Upper lobe of left lung (tissue), 6 donors: ENCODE results near the gene CPTP. TPM values are rescaled to one million over a fixed set of nuclear protein-coding genes. Genes with fewer than 3 reads are reported as not detected.

Experiments
- ATAC-seq, 2 donors: fragments of 200-7000 bp; cut with Tn5 transposase; one replicate each; pipeline ENCODE4 v1.9.1; 2022; ENCODE audit warnings: mild to moderate bottlenecking in 2 of 2, moderate library complexity in 2 of 2; ENCODE audit not compliant: low FRiP score in 2 of 2
- DNase-seq, 2 donors: peaks; one replicate each; pipeline ENCODE4 v3.0.0-alpha.2; 2019 to 2020
- H3K27ac ChIP-seq, 4 donors: fragments of 200-600 bp; sonication (generic); one replicate each; pipeline ENCODE4 v1.5.1; 2016 to 2019
- H3K27me3 ChIP-seq, 4 donors: fragments of 200-600 bp; sonication (generic); one replicate each; pipeline ENCODE4 v1.5.1; 2017 to 2019
- H3K36me3 ChIP-seq, 4 donors: fragments of 200-600 bp; sonication (generic); one replicate each; pipeline ENCODE4 v1.5.1; 2016 to 2019
- H3K4me1 ChIP-seq, 4 donors: fragments of 200-600 bp; sonication (generic); one replicate each; pipeline ENCODE4 v1.5.1; 2018 to 2019
- H3K4me3 ChIP-seq, 4 donors: fragments of 200-600 bp; sonication (generic); one replicate each; pipeline ENCODE4 v1.5.1; 2017 to 2019; ENCODE audit warnings: mild to moderate bottlenecking in 2 of 4, moderate library complexity in 1 of 4
- H3K9me3 ChIP-seq, 4 donors: fragments of 200-600 bp; sonication (generic); one replicate each; pipeline ENCODE4 v1.5.1; 2018 to 2019
- CTCF ChIP-seq, 6 experiments: fragments of 450-650 bp in 4 of 6; fragments of 200-600 bp in 2 of 6; sonication (generic) in 2 of 6; IDR thresholded peaks; one replicate each; pipeline ENCODE4 v1.5.1; 2016 to 2019; ENCODE audit warnings: antibody characterized with exemption in 6 of 6
- EP300 ChIP-seq, 4 donors: sonication (generic); formaldehyde crosslinking; IDR thresholded peaks; one replicate each; pipeline ENCODE4 v1.5.1; 2017; ENCODE audit warnings: antibody characterized with exemption in 4 of 4, control low read depth in 2 of 4
- POLR2A ChIP-seq, 4 donors: fragments of 450-650 bp; IDR thresholded peaks; one replicate each; pipeline ENCODE4 v1.5.1; 2016 to 2017; ENCODE audit warnings: antibody characterized with exemption in 4 of 4, mild to moderate bottlenecking in 2 of 4
- POLR2AphosphoS5 ChIP-seq, 2 donors: sonication (generic); formaldehyde crosslinking; IDR thresholded peaks; one replicate each; pipeline ENCODE4 v1.5.1; 2017; ENCODE audit warnings: antibody characterized with exemption in 2 of 2
- WGBS, 2 donors: methylation state at CpG; one replicate each; pipeline ENCODE4 v1.1.5; 2017 to 2018; 5-methylcytosine and 5-hydroxymethylcytosine counted together
- total RNA-seq, 6 donors: library from RNA; depleted of rRNA in 4 of 6; stranded (reverse); fragments of >200 nt in 4 of 6; gene quantifications; one replicate each; pipeline versions ENCODE4 v1.1.0 to v1.2.1, GENCODE V29; 2016 to 2021
- donor health status: DM: no; HTN: no; CAD: no; lungs with moderate emphysema.
- donor health status: DM: no; HTN: yes; CAD: no; lungs with severe emphysema.

The CPTP gene
- total RNA-seq, 6 donors from 2014 or later, result 14.7 to 41.6 (median 26.0) TPM

- 83 to 88% methylated on average over 14 to 18 of the region's 18 CpGs for WGBS, 2 donors
- no peak for ATAC-seq
These were observed 18.0 kb downstream of the CPTP start for GRCh38 chr1:1342584-1343115.

GRCh38 chr1:1343811-1344421 is 19.3 kb downstream of the CPTP start:
- no peak for ATAC-seq

More at GRCh38 chr1:1342584-1343115, 18.0 kb downstream of the CPTP start:
- peaks cover 27 to 43% (median 36%) of the 10 kb centered on the region in 4 donors for H3K4me1 ChIP-seq
- H3K36me3 ChIP-seq, result peaks cover 3 to 44% (median 33%) of the 10 kb centered on the region in 4 donors
- peak in 1 of 2 donors; percentile 73 for DNase-seq
- TF ChIP-seq EP300 (IDR thresholded peaks at IDR 0.05) (no peak), POLR2AphosphoS5 (IDR thresholded peaks at IDR 0.05) (no peak), POLR2A (IDR thresholded peaks at IDR 0.05) (no peak), CTCF (IDR thresholded peaks at IDR 0.05) (no peak)
- no peak overlapping the region for H3K4me3 ChIP-seq
- no peaks in the 10 kb centered on the region for H3K27me3 ChIP-seq
- no peaks in the 10 kb centered on the region for H3K9me3 ChIP-seq
- H3K27ac ChIP-seq, result no peak overlapping the region

GRCh38 chr1:1344655-1345361 is 20.2 kb downstream of the CPTP start:
- WGBS, 2 donors, result 40 to 71% methylated on average over 1 to 13 of the region's 15 CpGs
- H3K27me3 ChIP-seq, result no peaks in the 10 kb centered on the region
- peaks cover 33 to 53% (median 45%) of the 10 kb centered on the region in 4 donors for H3K4me1 ChIP-seq
- peak overlapping the region in 1 of 4 donors; percentile 7 for H3K4me3 ChIP-seq
- ATAC-seq (peak; percentile 4 to 37), DNase-seq (peak; percentile 53 to 86)
- H3K9me3 ChIP-seq, result no peaks in the 10 kb centered on the region
- peak overlapping the region; percentile 40 to 89 (median 72) for H3K27ac ChIP-seq
- H3K36me3 ChIP-seq, result peaks cover 0 to 22% (median 12%) of the 10 kb centered on the region in 4 donors
- TF ChIP-seq POLR2AphosphoS5 (IDR thresholded peaks at IDR 0.05) (no peak), CTCF (IDR thresholded peaks at IDR 0.05) (peak in 3 of 6 experiments; percentile 35 to 57 (median 40))

More at GRCh38 chr1:1343811-1344421, 19.3 kb downstream of the CPTP start:
- no peak overlapping the region for H3K4me3 ChIP-seq
- H3K9me3 ChIP-seq, result no peaks in the 10 kb centered on the region
- no peak for TF ChIP-seq POLR2A (IDR thresholded peaks at IDR 0.05)
- TF ChIP-seq CTCF (IDR thresholded peaks at IDR 0.05), result no peak
- no peak for TF ChIP-seq EP300 (IDR thresholded peaks at IDR 0.05)
- TF ChIP-seq POLR2AphosphoS5 (IDR thresholded peaks at IDR 0.05), result no peak
- WGBS, 2 donors, result 88 to 93% methylated on average over 18 to 24 of the region's 24 CpGs
- peak in 1 of 2 donors; percentile 78 for DNase-seq
- H3K4me1 ChIP-seq, result peaks cover 33 to 53% (median 45%) of the 10 kb centered on the region in 4 donors
- peak overlapping the region in 1 of 4 donors; percentile 49 for H3K27ac ChIP-seq
- peaks cover 3 to 31% (median 21%) of the 10 kb centered on the region in 4 donors for H3K36me3 ChIP-seq
- H3K27me3 ChIP-seq, result no peaks in the 10 kb centered on the region

DNA sequence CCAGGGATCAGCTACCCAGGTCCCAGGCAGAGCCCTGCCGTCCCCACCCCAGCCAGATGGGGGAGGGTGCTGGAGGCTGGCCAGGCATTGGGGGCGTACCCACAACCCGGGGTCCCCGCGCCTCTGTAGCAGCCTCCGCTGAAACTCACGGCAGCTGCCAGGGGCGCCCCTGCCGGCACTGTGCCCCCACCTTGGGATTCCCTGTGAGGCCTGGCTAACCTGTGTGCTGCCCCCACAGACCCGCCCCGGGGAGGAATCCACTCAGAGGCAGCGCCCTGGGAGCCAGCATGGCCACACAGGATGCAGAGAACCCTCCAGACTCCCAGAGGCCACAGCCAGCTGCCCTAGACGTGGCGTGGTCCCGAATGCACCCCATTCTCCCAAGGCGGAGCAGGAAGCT is 20.8 kb downstream of the CPTP start:
- DNase-seq, result peak; percentile 47 to 83
- WGBS, 2 donors, result 70 to 75% methylated on average over 2 to 15 of the region's 16 CpGs
- peak in 1 of 2 donors; percentile 8 for ATAC-seq

More for the DNA sequence above, 20.8 kb downstream of the CPTP start:
- no peak for TF ChIP-seq POLR2AphosphoS5 (IDR thresholded peaks at IDR 0.05)
- no peak for TF ChIP-seq CTCF (IDR thresholded peaks at IDR 0.05)
- TF ChIP-seq POLR2A (IDR thresholded peaks at IDR 0.05), result no peak
- no peak for TF ChIP-seq EP300 (IDR thresholded peaks at IDR 0.05)
- Histone ChIP-seq H3K9me3 (no peaks in the 10 kb centered on the region), H3K36me3 (peaks cover 0 to 16% (median 6%) of the 10 kb centered on the region in 4 donors), H3K4me3 (peak overlapping the region in 1 of 4 donors; percentile 7), H3K4me1 (peaks cover 33 to 53% (median 45%) of the 10 kb centered on the region in 4 donors), H3K27ac (peak overlapping the region; percentile 40 to 89 (median 72)), H3K27me3 (no peaks in the 10 kb centered on the region)
